ENCODE measurements around the gene HSPA1L. TPM values are rescaled to one million over a fixed set of nuclear protein-coding genes. Genes with fewer than 3 reads are reported as not detected.
"Not testable (repeated sequence)": the region's sequence is repeated elsewhere in the genome, so short reads cannot be mapped to it uniquely, and the experiment has no call there.

HSPA1L gene
- total and polyA plus RNA-seq, 7 experiments from 2014 or later: 2.3 to 5.5 (median 3.7) TPM

DNA sequence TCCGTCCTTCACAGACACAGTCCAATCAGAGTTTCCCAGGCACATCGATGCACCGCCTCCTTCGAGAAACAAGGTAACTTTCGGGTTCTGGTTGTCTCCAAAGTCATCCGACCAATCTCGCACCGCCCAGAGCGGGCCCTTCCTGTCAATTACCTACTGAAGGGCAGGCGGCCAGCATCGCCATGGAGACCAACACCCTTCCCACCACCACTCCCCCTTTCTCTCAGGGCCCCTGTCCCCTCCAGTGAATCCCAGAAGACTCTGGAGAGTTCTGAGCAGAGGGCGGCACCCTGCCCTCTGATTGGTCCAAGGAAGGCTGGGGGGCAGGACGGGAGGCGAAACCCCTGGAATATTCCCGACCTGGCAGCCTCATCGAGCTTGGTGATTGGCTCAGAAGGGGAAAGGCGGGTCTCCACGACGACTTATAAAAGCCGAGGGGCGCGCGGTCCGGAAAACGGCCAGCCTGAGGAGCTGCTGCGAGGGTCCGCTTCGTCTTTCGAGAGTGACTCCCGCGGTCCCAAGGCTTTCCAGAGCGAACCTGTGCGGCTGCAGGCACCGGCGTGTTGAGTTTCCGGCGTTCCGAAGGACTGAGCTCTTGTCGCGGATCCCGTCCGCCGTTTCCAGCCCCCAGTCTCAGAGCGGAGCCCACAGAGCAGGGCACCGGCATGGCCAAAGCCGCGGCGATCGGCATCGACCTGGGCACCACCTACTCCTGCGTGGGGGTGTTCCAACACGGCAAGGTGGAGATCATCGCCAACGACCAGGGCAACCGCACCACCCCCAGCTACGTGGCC lies 12.4 kb upstream of the HSPA1L start, which contains the start of gene HSPA1B:
TSS of gene HSPA1B (plus strand) at position 453 of the 794 bp plus-strand sequence. CDS start at position 666, 213 bp downstream.
- Mint-ChIP-seq H3K36me3 (peaks cover 0 to 3% (median 0%) of the 10 kb centered on the region in 5 donors), H3K27ac (peak within 1 kb of the TSS; percentile 93 to 99 (median 97)), H3K9me3 (no peaks in the 10 kb centered on the region), H3K4me1 (peaks cover 11 to 51% (median 46%) of the 10 kb centered on the region in 7 donors), H3K4me3 (peak within 1 kb of the TSS; percentile 85 to 97 (median 90)), H3K27me3 (no peaks in the 10 kb centered on the region)
- ChIA-PET CTCF (interaction anchor here (0.6 to 1.5 kb wide), 8 partner anchors 12 to 147 kb away, joined by 3 to 7 read pairs (median 4); partner anchors contain the start of genes HSPA1A, HSPA1L, LSM2 and LY6G5C), POLR2A (interaction anchor here (0.8 to 3.4 kb wide), 18 partner anchors 8 to 279 kb away, joined by 3 to 29 read pairs (median 5); partner anchors contain the start of genes ABHD16A, BAG6, DDAH2 and GPANK1)
- no peaks in the 10 kb centered on the region for H3K36me3 ChIP-seq (ENCODE audit: control insufficient read depth in 2 of 3, insufficient read depth in 3 of 3, low read length in 3 of 3)
- no peaks in the 10 kb centered on the region for H3K9me3 ChIP-seq (ENCODE audit: control insufficient read depth in 2 of 3, low read length in 3 of 3)
- H3K4me1 ChIP-seq (ENCODE audit: control insufficient read depth in 2 of 2, insufficient read depth in 2 of 2, low read length in 2 of 2): peaks cover 12 to 17% of the 10 kb centered on the region in 2 donors
- DNase-seq (peak; percentile 55 to 96 (median 82)), ATAC-seq (peak; percentile 80)
- no peaks in the 10 kb centered on the region for H3K27me3 ChIP-seq (ENCODE audit: control insufficient read depth in 2 of 2, insufficient read depth in 2 of 2, low read length in 2 of 2)
- peak within 1 kb of the TSS; percentile 72 for H3K27ac ChIP-seq (ENCODE audit: low read depth, low read length)
- peak within 1 kb of the TSS; percentile 74 for H3K4me3 ChIP-seq (ENCODE audit: low read length)
- intact Hi-C loops (cut with micrococcal nuclease): loop anchor here (1.0 to 10.0 kb wide), 10 partner anchors 32 to 368 kb away; partner anchors contain the start of genes DDAH2 (in 1 of the 2), GPANK1 (in 1 of the 2), GPSM3 (in 1 of the 2) and NEU1 (in 1 of the 2)

DNA sequence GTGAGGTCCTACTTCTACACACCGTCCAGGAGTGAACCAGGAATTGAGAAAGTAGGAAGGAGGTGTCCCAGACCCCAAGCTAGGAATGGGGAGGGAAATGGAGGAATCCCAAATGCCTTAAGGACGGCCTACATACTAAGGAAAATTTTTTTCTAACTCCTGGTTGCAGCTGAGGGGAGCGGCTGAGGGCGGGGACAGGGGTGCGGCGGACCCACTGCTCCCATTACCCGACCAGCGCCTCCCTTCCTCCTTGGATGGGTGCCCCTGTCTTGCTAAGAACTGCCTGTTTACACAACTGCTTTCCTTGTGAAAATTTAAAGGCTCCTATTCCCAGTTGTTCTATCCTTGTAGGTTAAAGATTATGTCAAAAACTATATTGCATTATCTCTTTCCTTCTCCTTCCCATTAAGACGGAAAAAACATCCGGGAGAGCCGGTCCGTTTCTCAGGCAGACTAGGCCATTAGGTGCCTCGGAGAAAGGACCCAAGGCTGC lies 11.8 kb upstream of the HSPA1L start:
- no peaks in the 10 kb centered on the region for H3K9me3 Mint-ChIP-seq
- no peak for DNase-seq
- H3K9me3 ChIP-seq (ENCODE audit: control insufficient read depth in 2 of 3, low read length in 3 of 3): no peaks in the 10 kb centered on the region
- no peaks in the 10 kb centered on the region for H3K27me3 Mint-ChIP-seq
- peak overlapping the region; percentile 93 to 99 (median 97) for H3K27ac Mint-ChIP-seq
- H3K36me3 Mint-ChIP-seq: peaks cover 0 to 3% (median 0%) of the 10 kb centered on the region in 5 donors
- H3K27ac ChIP-seq (ENCODE audit: low read depth, low read length): peak overlapping the region; percentile 72
- ATAC-seq: peak; percentile 10
- peaks cover 12 to 17% of the 10 kb centered on the region in 2 donors for H3K4me1 ChIP-seq (ENCODE audit: control insufficient read depth in 2 of 2, insufficient read depth in 2 of 2, low read length in 2 of 2)
- peaks cover 11 to 57% (median 51%) of the 10 kb centered on the region in 7 donors for H3K4me1 Mint-ChIP-seq
- CTCF ChIA-PET: interaction anchor here (0.6 to 1.5 kb wide), 6 partner anchors 19 to 146 kb away, joined by 3 to 7 read pairs (median 5); partner anchors contain the start of genes CLIC1, LSM2 and LY6G5C
- H3K36me3 ChIP-seq (ENCODE audit: control insufficient read depth in 2 of 3, insufficient read depth in 3 of 3, low read length in 3 of 3): no peaks in the 10 kb centered on the region
- H3K4me3 ChIP-seq (ENCODE audit: low read length): peak overlapping the region; percentile 74
- POLR2A ChIA-PET: interaction anchor here (0.6 to 3.4 kb wide), 17 partner anchors 9 to 278 kb away, joined by 3 to 29 read pairs (median 5); partner anchors contain the start of genes ABHD16A, BAG6, DDAH2 and HSPA1A
- intact Hi-C loops (cut with micrococcal nuclease): loop anchor here (1.0 to 10.0 kb wide), 10 partner anchors 32 to 368 kb away; partner anchors contain the start of genes DDAH2 (in 1 of the 2), GPANK1 (in 1 of the 2), GPSM3 (in 1 of the 2) and NEU1 (in 1 of the 2)
- H3K27me3 ChIP-seq (ENCODE audit: control insufficient read depth in 2 of 2, insufficient read depth in 2 of 2, low read length in 2 of 2): no peaks in the 10 kb centered on the region
- peak overlapping the region; percentile 85 to 97 (median 90) for H3K4me3 Mint-ChIP-seq

DNA sequence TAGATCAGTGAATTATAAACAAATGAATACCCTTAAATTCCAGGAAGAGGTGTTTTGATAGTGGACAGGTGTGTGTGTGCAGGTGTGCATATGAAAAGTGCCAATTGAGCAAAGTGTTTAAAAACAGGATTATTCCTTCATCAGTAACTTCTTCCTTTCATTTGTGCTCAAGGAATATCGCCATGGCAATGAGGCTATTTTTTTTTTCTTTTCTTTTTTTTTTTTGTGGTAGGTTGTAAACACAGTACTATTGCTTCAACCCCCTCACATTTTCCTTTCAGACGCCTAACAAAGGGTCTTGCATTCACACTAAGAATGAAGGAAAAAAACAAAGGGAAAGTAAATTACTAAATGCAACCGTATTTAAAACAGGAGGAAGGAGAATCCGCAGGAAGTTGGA lies 10.5 kb upstream of the HSPA1L start:
- no peak for DNase-seq
- H3K36me3 Mint-ChIP-seq: peaks cover 0 to 3% (median 0%) of the 10 kb centered on the region in 5 donors
- POLR2A ChIA-PET: interaction anchor here (0.6 to 3.4 kb wide), 6 partner anchors 10 to 168 kb away, joined by 3 to 29 read pairs (median 4); partner anchors contain the start of genes HSPA1A, HSPA1L and LSM2
- Histone ChIP-seq H3K4me1 (ENCODE audit: control insufficient read depth in 2 of 2, insufficient read depth in 2 of 2, low read length in 2 of 2) (peaks cover 12 to 13% of the 10 kb centered on the region in 2 donors), H3K4me3 (ENCODE audit: low read length) (no peak overlapping the region), H3K27me3 (ENCODE audit: control insufficient read depth in 2 of 2, insufficient read depth in 2 of 2, low read length in 2 of 2) (no peaks in the 10 kb centered on the region), H3K27ac (ENCODE audit: low read depth, low read length) (peak overlapping the region; percentile 29), H3K9me3 (ENCODE audit: control insufficient read depth in 2 of 3, low read length in 3 of 3) (no peaks in the 10 kb centered on the region), H3K36me3 (ENCODE audit: control insufficient read depth in 2 of 3, insufficient read depth in 3 of 3, low read length in 3 of 3) (no peaks in the 10 kb centered on the region)
- no peak for ATAC-seq
- no peaks in the 10 kb centered on the region for H3K9me3 Mint-ChIP-seq
- peak overlapping the region in 7 of 9 donors; percentile 21 to 99 (median 94) for H3K27ac Mint-ChIP-seq
- peaks cover 13 to 61% (median 50%) of the 10 kb centered on the region in 7 donors for H3K4me1 Mint-ChIP-seq
- intact Hi-C loops (cut with micrococcal nuclease): loop anchor here in 1 of 2 donors (10.0 kb wide), 1 partner anchor 369 kb away; the partner anchor contains the start of genes GPSM3 and PBX2
- peak overlapping the region in 8 of 10 donors; percentile 25 to 97 (median 90) for H3K4me3 Mint-ChIP-seq
- no peaks in the 10 kb centered on the region for H3K27me3 Mint-ChIP-seq
- CTCF ChIA-PET: no interaction called here

DNA sequence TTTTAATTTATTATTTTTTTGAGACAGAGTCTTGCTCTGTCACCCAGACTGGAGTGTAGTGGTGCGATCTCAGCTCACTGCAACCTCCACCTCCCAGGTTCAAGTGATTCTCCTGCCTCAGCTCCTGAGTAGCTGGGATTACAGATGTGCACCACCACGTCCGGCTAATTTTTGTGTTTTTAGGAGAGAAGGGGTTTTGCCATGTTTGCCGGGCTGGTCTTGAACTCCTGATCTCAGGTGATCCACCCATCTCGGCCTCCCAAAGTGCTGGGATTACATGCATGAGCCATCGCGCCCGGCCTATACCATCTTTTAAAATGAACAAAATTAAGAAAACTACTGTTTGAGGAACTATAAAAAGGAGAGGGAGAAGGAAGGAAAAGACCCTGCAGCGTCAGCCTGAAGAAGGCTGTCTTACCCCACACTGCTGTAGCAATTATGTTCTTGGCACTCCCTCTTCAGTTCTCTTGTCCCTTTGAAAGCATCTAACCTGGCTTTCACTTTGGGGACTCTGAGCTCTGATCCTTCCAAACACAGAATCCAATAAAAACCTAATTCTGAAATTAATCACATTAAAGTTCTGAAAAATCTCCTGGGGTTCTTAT lies 8.6 kb upstream of the HSPA1L start:
- not testable (repeated sequence) for H3K9me3 ChIP-seq (ENCODE audit: control insufficient read depth in 2 of 3, low read length in 3 of 3); H3K27ac ChIP-seq (ENCODE audit: low read depth, low read length); H3K36me3 Mint-ChIP-seq; DNase-seq; ATAC-seq; H3K27me3 Mint-ChIP-seq; H3K36me3 ChIP-seq (ENCODE audit: control insufficient read depth in 2 of 3, insufficient read depth in 3 of 3, low read length in 3 of 3); H3K4me3 ChIP-seq (ENCODE audit: low read length); H3K9me3 Mint-ChIP-seq; H3K27me3 ChIP-seq (ENCODE audit: control insufficient read depth in 2 of 2, insufficient read depth in 2 of 2, low read length in 2 of 2)
- Mint-ChIP-seq H3K4me3 (peak overlapping the region in 5 of 10 donors; percentile 29 to 42 (median 34)), H3K4me1 (peaks cover 11 to 60% (median 52%) of the 10 kb centered on the region in 7 donors), H3K27ac (peak overlapping the region in 6 of 9 donors; percentile 28 to 93 (median 46))
- peaks cover 18 to 22% of the 10 kb centered on the region in 2 donors for H3K4me1 ChIP-seq (ENCODE audit: control insufficient read depth in 2 of 2, insufficient read depth in 2 of 2, low read length in 2 of 2)
- ChIA-PET POLR2A (interaction anchor here (0.6 to 1.7 kb wide), 3 partner anchors 12 to 86 kb away, joined by 3 to 5 read pairs (median 4); no protein-coding TSS in a partner anchor), CTCF (interaction anchor here (1.3 kb wide), 1 partner anchor 94 kb away, joined by 6 read pairs; the partner anchor contains the start of gene DDAH2)
- intact Hi-C loops (cut with micrococcal nuclease): loop anchor here in 1 of 2 donors (10.0 kb wide), 1 partner anchor 371 kb away; the partner anchor contains the start of genes GPSM3 and PBX2

DNA sequence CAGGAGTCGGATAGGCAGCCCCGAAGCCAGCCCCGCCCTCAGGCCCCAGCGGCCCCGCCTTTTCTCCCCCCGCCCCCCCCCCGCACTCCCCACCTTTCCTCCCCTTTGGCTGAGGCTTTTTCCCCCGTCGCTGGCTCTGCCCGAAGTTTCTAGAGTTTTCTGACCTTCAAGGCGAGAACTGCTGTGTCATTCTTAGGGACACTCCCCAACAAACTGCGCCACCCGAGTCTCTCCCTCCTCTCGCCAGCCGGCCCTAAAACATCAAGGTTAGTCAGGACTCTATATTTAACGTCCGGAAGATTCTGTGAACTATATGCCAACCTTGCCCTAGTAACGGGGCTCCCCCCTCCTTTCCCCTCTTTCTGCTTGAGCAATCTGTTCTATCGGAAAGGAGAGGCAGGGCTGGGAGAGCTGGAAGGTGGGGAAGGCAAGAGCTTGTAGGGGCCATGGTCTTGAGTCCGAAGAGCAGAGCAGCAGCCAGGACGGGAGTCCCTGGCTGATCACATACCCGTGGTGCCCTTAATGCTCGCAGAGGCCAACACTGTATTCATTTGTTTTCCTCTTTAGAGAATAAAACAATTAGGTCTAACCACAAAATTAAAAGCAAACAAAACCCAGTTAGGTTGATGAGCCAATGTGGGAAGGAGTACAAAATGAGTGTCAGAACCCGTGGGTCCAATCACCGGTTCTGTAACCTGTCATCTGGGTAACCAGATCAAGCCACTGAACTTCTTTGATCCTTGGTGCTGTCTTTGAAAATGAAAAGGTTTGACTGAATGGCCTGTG lies 7.1 kb upstream of the HSPA1L start:
- H3K36me3 Mint-ChIP-seq: peaks cover 0 to 13% (median 0%) of the 10 kb centered on the region in 5 donors
- intact Hi-C loops (cut with micrococcal nuclease): loop anchor here (1.0 to 10.0 kb wide), 2 partner anchors 157 to 373 kb away; partner anchors contain the start of genes GPSM3 (in 1 of the 2) and PBX2 (in 1 of the 2)

More for the DNA sequence above, 7.1 kb upstream of the HSPA1L start:
- H3K4me1 Mint-ChIP-seq: peaks cover 9 to 72% (median 62%) of the 10 kb centered on the region in 7 donors
- ChIA-PET POLR2A (interaction anchor here (0.6 to 1.7 kb wide), 12 partner anchors 11 to 281 kb away, joined by 3 to 6 read pairs (median 4); partner anchors contain the start of genes ABHD16A, C6orf47, DDX39B and LY6G5C), CTCF (interaction anchor here (0.6 to 1.3 kb wide), 2 partner anchors 67 to 92 kb away, joined by 3 to 6 read pairs; partner anchors contain the start of gene DDAH2)
- Histone ChIP-seq H3K9me3 (ENCODE audit: control insufficient read depth in 2 of 3, low read length in 3 of 3) (no peaks in the 10 kb centered on the region), H3K36me3 (ENCODE audit: control insufficient read depth in 2 of 3, insufficient read depth in 3 of 3, low read length in 3 of 3) (no peaks in the 10 kb centered on the region), H3K4me3 (ENCODE audit: low read length) (peak overlapping the region; percentile 92), H3K4me1 (ENCODE audit: control insufficient read depth in 2 of 2, insufficient read depth in 2 of 2, low read length in 2 of 2) (peaks cover 24 to 27% of the 10 kb centered on the region in 2 donors), H3K27ac (ENCODE audit: low read depth, low read length) (peak overlapping the region; percentile 81), H3K27me3 (ENCODE audit: control insufficient read depth in 2 of 2, insufficient read depth in 2 of 2, low read length in 2 of 2) (no peaks in the 10 kb centered on the region)
- H3K27me3 Mint-ChIP-seq: no peaks in the 10 kb centered on the region
- ATAC-seq (peak; percentile 57), DNase-seq (peak in 8 of 9 donors; percentile 46 to 72 (median 58))
- peak overlapping the region; percentile 92 to 98 (median 94) for H3K4me3 Mint-ChIP-seq
- no peaks in the 10 kb centered on the region for H3K9me3 Mint-ChIP-seq
- peak overlapping the region; percentile 87 to 98 (median 94) for H3K27ac Mint-ChIP-seq

Data from naive thymus-derived CD4-positive, alpha-beta T cell (primary cell).